NOMO-1 (cell line): ENCODE results near the gene PATJ.
"Not testable (repeated sequence)": the region's sequence is repeated elsewhere in the genome, so short reads cannot be mapped to it uniquely, and the experiment has no call there.

Experiments used
- DNase-seq, 2 experiments: peaks; one replicate each; lab custom pipeline; 2025; ENCODE audit not compliant: unreplicated experiment in 2 of 2; lab: John Stamatoyannopoulos, UW

The PATJ gene

DNA sequence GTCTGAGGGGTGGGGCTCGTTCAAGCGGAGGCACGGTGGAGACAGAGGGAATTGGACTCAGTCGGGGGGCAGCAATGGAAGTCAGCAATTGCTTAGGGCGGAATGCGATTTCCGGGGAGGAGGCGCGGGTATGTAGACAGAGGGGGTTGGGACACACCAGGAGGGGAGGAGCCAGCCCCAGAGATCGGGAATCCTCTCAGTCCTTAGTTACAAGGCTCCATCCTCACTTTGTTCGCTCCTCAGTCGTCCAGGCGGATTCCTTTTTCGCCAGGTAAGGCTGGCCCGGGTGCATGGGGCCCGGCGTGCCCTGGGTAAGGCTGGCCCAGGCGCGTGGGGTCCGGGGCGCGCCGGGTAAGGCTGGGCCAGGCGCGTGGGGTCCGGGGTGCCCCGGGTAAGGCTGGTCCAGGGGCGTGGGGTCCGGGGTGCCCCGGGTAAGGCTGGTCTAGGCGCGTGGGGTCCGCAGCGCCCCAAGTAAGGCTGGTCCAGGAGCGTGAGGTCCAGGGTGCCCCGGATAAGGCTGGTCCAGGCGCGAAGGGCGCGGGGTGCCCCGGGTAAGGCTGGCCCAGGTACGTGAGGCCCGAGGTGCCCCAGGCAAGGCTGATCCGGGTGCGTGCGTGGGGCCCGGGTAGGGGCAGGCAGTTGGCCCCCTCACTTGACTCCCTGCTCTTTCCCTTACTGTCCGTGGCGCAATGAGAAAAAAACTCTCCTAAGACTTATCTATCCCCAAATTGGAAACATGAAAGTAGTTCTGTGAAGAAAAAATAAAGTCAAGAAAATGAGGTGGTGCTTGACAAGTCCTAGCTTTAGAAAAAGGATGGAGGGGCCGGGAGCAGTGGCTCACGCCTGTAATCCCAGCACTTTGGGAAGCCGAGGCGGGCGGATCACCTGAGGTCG, 452.6 kb downstream of the PATJ start, which contains the start of gene L1TD1:
L1TD1 (plus strand) TSS at position 199 of the 894 bp plus-strand sequence. CDS start 11,780 bp downstream, outside the sequence.
- no peak for DNase-seq

DNA sequence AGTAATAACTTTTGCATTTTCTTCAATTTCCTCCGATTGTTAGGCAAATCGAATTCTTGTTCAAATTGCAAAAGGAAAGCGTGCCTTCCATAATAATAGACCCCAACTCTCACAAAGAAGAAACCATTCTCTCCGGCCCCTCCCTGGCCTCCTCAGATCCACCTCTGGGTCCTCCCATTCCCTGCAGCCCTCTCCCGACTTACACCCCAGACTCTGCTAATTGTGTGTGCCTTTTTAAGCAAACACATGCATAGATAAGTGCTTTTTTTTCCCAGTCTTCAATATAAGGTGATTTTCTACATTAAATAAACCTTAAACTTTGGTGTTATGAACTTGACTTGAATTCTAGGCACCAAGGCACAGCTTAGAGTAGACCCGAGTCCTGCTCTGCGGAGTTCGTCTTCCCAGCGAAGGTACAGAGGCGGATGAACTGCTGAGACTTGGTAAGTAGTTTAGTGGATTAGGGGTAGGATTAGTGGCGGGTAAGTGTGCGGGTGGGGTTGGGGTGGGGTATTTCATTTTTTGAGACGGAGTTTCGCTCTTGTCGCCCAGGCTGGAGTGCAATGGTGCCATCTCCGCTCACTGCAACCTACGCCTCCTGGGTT, 453.9 kb downstream of the PATJ start:
- DNase-seq, result no peak

DNA sequence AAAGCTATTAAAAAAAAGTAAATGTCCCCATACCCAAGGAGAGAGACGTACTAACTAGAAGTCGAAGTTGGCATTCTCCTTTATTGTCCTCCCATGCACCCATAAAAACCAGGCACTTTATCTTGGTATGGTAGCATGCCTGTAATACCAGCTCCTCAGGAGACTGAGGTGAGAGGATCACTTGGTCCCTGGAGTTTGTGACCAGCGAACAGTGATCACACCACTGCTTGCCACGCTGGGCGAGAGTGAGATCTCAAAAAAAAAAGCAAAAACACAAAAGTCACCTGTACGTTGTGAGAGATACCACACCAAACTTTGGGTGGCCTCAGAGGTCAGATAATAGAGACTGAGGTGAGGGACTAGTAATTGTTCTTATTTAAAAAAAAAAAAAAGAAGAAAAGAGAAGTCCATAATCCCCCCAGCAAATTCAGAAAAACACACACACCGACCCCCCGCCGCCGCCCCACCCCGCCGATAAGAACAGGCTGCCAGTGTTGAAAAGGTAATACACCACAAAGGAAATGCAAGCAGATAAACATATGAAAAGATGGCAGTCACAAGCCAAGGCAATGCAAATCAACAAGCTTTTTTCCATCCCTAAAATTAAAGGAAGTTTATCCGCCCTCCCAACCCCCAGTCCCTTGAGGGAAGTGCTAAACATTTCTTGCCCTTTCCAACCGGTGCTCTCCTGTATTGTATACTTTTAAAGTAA, 455.9 kb downstream of the PATJ start:
- no peak for DNase-seq

DNA sequence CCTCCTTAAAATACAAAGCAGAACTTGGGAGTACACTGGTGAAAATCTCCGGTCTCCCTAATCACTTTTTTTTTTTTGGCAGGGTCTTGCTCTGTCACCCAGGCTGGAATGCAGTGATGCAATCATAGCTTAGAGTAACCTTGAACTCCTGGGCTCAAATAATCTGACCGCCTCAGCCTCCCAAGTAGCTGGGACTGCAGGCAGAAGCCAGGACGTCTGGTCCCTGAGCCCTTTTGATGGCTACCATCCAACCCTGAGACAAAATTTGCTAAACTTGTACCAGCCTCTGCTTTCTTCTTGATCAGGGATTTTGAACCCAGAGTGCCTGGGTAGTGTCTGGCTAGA, 456.5 kb downstream of the PATJ start:
- no peak for DNase-seq

DNA sequence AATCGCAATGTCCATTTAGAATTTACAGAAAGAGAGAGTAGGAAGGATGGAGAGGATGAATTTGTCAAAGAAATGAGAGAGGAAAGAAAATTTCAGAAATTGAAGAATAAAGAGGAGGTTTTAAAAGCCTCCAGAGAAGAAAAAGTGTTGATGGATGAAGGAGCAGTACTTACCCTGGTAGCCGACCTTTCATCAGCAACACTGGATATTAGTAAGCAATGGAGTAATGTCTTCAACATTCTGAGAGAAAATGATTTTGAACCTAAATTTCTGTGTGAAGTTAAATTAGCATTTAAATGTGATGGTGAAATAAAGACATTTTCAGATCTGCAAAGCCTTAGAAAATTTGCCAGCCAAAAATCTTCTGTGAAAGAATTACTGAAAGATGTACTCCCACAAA, 464.9 kb downstream of the PATJ start:
- no peak for DNase-seq

DNA sequence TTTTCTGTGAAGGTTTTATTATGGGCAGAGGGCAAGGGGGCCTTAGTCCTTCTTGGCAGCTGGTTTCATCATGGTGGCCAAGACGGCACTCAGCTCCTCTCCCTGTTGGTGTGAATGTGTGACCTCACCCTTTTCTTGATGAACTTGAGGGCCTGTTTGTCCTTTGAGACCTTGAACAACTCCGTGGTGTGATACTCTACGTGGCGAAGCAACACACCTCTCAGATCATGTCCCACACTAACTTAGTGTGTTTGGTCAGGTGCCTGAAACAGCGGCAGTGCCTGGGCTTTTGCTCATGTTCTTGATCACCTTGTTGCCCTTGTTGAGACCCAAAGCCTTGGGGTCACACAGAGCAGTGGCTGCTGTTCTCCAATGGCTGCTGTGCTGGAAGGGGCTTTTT, 465.8 kb downstream of the PATJ start:
- no peak for DNase-seq

DNA sequence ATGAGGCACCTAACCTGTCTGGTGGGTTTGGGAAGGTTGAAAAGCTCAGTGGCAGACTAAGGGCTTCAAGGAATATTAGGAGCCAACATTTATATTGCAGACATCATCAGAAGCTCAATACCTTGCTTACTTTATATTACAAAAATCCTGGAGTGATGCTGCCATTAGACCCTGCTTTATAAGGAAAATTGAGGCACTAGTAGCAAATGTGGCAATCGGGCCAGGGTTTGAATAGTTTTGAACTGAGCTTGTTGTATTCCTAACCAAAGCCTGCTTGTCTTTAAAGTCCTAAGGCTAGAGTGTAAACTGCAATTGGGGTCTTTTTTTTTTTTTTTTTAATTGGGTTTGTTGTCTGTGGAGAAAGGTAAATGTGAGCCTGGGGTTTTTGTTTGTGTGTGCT, 466.7 kb downstream of the PATJ start:
- DNase-seq, result no peak

DNA sequence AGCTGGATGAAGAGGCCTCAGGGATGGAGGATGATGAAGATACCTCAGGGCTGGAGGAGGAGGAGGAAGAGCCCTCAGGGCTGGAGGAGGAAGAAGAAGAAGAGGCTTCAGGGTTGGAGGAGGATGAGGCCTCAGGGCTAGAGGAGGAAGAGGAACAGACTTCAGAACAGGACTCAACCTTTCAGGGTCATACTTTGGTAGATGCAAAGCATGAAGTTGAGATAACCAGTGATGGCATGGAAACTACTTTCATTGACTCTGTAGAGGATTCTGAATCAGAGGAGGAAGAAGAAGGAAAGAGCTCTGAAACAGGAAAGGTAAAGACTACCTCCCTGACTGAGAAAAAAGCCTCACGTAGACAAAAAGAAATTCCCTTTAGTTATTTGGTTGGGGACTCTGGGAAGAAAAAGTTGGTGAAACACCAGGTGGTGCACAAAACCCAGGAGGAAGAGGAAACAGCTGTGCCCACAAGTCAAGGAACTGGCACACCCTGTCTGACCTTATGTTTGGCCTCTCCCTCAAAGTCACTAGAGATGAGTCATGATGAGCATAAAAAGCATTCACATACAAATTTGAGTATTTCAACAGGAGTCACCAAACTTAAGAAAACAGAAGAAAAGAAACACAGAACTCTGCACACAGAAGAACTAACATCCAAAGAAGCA, 467.8 kb downstream of the PATJ start:
- peak; percentile 66 to 74 for DNase-seq

DNA sequence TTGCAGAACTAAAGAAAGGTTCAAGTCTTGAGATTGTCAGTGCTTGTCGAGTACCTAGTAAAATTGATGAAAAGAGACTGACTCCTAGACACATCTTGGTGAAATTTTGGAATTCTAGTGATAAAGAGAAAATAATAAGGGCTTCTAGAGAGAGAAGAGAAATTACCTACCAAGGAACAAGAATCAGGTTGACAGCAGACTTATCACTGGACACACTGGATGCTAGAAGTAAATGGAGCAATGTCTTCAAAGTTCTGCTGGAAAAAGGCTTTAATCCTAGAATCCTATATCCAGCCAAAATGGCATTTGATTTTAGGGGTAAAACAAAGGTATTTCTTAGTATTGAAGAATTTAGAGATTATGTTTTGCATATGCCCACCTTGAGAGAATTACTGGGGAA, 468.7 kb downstream of the PATJ start:
- DNase-seq, result no peak

DNA sequence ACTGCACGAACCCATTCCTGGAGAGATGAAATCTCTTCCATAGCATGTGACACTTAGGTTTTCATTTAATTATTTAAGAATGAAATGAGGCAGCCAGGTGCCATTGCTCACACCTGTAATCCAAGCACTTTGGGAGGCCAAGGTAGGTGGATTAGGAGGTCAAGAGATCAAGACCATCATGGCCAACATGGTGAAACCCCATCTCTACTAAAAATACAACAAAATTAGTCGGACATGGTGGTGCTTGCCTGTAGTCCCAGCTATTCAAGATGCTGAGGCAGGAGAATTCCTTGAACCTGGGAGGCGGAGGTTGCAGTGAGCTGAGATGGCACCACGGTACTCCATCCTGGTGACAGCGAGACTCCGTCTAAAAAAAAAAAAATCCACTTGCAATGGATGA, 470.1 kb downstream of the PATJ start:
- no peak for DNase-seq

DNA sequence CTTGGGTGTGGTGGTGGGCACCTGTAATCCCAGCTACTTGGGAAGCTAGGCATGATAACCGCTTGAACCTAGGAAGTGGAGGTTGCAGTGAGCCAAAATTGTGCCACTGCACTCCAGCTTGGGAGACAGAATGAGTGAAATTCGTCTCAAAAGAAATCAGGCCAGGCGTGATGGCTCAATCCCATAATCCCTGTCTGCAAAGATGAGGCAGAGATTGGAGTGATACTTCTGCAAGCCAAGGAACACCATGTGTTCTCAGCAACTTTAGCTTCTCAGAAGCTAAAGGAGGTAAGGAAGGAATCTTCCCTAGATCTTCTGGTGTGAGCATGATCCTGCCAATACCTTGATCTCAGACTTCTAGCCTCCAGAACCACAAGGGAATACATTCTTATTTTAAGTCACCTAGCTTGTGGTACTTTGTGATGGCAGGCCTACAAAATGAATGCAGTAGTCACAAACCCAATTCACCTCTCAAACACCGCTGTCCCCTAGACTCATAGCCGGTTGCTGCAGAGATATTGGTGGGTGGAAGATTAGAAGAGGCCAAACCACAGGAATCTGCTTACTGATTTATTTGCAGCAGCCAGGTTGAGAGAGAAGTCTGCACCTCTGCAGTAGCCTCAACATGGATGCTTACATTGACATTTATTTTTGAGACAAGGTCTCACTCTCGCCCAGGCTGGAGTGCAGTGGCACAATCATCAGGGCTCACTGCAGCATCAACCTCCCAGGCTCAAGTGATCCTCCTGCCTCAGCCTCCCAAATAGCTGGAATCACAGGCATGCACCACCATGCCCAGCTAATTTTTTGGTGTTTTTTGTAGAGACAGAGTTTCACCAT, 471.0 kb downstream of the PATJ start:
- DNase-seq, result no peak

DNA sequence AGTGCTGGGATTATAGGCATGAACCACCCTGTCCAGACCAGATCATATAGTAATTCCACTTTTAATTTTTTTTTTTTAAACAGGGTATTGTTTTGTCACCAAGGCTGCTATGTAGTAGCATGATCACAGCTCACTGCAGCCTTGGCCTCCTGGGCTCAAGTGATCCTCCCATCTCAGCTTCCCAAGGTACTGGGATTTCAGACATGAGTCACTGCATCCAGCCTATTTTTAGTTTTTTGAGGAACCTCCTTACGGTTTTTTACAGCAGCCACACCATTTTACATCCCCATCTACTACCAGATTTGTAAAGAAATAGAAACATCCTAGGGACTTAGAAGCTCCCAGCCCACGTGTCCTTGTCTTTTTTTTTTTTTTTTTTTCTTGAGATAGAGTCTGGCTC, 476.3 kb downstream of the PATJ start:
- no peak for DNase-seq

DNA sequence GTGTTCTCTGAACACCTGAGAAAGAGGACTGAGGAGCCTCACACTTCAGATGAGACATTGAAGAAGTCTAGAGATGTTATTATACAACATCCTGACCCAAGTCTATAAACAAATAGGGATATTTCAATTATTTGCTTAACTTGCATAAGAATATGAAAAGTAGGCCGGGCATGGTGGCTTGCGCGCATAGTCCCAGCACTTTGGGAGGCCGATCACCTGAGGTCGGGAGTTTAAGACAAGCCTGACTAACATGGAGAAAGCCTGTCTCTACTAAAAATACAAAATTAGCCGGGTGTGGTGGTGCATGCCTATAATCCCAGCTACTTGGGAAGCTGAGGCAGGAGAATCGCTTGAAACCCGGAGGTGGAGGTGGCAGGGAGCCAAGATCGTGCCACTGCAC, 478.2 kb downstream of the PATJ start:
- not testable (repeated sequence) for DNase-seq

DNA sequence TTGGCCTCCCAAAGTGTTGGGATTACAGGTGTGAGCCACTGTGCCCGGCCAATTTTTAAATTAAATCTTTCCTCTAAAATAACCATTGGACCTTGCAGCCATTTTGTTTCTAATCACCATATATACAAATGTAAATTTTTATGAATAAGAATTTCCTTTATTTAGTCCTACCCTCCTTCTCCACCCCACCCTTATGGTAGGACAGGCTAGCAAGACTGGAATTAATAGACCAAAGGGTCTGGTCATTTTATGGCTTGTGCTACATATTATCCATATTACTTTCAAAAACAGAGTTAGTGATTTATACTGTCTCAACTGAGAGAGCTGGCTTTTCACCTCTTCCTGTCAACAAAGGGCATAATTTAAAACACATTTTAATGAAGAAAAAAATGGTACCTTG, 478.9 kb downstream of the PATJ start:
- no peak for DNase-seq

DNA sequence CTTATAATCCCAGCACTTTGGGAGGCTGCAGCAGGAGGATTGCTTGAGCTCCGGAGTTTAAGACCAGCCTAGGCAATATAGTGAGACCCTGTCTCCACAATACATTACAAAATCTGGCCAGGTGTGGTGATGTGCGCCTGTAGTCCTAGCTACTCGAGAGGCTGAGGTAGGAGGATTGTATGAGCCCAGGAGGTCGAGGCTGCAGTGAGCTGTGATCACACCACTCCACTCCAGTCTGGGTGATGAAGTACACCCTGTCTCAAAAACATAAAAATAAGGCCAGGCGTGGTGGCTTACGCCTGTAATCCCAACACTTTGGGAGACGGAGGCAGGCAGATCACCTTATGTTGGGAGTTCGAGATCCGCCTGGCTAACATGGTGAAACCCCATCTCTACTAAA, 480.0 kb downstream of the PATJ start:
- DNase-seq, result no peak

DNA sequence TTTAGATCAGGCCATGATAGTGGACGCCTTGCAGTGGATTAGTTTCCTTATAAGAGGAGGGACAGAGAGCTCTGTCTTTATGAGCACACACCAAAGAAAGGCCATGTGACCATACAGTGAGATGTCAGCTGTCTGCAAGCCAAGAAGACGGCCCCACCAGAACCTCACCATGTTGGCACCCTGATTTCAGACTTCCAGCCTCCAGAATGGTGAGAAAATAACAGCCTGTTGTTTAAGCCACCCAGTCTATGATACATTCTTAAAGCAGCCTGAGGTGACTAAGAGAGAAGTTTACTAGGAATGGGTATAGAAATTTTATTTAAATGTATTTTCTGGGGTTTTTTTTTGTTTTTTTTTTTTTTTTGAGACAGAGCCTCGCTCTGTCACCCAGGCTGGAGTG, 481.9 kb downstream of the PATJ start:
- no peak for DNase-seq

DNA sequence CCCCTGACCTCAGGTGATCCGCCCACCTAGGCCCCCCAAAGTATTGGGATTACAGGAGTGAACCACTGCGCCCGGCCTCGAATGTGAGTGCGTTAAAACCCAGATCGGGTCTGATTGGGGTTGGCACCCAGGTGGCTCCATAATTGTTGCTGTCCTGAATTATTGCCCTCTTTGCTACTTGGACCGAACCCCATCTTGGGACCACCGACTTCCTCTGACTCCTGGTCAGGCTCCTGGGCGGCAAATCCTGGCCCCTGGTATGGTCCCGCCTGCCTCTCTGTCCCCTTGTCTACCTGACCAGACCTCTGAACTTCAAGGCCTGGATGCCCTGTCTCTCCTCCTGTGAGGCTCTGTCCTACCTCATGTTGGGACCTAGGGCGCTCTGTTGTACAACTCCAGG, 485.2 kb downstream of the PATJ start:
- DNase-seq, result no peak
